Measurements from ENCODE around the gene RWDD1.

The RWDD1 gene

DNA sequence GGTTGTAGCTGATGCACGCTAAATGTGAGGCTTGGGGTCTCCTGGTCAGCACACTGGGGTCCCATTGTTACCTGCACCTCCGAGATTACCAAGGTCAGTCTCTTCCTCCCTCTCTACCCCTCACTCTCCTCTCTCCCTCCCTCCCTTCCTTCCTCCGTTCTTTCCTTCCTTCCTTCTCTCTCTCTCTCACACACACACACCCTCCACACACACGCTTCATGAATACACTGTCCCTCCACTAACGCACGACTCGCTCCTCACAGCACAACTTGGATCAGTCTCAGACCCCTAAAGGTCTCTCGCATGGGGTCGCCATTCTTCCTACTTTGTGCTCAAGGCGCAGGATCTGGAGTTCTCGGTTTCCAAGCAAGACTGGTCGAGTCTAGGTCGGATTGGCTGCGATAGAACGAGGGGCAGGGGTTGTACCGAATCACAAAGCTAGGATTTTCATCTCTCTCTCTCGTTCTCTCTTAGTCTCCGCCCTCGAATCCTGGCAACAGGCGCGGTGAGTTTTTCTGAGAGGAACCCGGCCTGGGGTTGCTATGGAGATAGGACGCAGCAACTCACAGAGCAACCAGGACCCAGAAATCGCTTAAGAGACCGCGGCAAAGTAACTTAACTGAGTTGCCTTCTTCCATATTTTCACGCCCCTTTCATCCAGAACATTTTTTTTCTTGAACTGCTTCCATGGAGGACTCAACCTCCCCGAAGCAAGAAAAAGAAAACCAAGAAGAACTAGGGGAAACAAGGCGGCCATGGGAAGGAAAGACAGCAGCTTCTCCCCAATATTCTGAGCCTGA, 44.8 kb downstream of the RWDD1 start, which contains the start of gene RSPH4A:
Gene RSPH4A (plus strand): TSS at position 543 of the 800 bp plus-strand sequence. CDS start 145 bp downstream, at position 688.
- peak; percentile 94 for DNase-seq

DNA sequence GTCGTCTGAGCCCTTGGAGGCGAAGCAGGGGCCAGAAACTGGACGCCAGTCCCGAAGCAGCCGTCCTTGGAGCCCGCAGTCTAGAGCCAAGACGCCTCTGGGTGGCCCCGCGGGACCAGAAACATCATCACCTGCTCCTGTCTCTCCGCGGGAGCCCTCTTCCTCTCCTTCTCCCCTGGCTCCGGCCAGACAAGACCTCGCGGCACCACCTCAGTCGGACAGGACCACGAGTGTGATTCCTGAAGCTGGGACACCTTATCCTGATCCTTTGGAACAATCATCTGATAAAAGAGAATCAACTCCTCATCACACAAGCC, 45.4 kb downstream of the RWDD1 start:
- DNase-seq, result no peak

DNA sequence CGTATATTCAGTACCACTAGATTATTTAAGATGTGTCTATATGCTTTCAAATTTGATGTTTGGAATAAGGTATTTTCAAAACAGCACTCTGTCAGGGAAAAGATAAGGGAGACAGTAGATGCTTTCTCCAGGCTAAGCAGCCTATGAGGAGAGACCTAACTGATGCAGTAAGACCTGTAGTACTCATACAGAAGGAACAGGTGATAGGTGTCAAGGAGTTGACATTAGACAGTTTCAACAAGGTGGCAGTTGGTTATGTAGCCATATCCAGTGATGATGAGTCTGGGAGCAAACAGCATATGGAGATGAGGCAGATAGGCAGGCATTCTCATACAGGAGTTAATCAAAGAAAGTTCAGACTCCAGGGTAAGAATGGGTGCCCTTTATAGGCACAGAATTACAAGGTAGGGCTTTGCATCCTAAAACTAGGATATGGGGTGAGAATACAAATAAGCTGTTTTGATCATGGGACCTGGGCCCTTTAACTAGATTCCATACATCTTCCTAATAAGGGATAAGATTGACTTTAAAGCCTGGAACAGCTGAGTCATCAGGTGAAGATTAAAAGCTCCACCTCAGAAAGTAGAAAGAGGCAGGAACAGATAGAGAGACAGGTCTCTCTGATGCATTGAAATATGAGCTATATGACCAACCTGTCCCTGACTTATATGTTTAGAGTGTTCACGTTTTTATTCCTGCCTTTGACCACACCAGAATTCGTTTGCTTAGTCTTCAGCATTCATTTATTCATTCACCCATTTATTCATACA, 52.9 kb downstream of the RWDD1 start:
- DNase-seq, result no peak

DNA sequence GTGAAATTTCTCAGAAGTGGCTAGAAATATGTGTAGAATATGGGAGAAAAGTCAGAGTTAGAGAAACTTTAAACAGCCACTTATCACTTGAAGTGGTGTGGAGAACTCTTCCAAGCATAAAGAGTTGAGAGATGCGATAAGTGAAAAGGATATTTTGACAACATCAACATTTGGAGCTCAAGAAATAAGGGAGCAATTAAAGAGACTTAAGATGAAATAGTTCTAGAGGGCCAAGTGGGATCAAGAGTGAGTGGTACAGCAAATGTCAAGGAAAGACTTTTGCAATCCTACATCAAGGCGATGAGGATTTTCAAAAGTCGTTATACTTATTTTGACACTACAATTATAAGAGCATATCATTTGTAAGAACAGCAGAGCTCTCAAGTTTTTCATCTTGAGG, 54.6 kb downstream of the RWDD1 start:
- DNase-seq, result no peak

DNA sequence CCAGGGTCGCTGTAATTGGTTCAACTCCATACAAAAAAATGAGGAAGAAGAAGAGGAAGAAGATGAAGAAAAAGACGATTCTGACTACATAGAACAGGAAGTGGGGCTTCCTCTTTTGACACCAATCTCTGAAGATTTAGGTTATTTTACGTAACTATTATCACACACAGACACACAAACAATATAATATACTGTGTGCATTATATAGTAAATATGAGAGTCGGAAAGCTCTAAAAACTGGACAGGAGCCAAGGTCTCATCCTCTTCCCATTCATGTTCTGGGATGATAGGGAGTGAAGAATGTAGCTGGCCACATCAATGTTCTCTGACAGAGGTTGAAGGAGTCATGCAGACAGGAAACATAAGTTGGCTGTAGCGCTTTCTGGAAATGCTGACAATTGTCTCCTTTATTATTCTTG, 58.3 kb downstream of the RWDD1 start:
- DNase-seq, result no peak

DNA sequence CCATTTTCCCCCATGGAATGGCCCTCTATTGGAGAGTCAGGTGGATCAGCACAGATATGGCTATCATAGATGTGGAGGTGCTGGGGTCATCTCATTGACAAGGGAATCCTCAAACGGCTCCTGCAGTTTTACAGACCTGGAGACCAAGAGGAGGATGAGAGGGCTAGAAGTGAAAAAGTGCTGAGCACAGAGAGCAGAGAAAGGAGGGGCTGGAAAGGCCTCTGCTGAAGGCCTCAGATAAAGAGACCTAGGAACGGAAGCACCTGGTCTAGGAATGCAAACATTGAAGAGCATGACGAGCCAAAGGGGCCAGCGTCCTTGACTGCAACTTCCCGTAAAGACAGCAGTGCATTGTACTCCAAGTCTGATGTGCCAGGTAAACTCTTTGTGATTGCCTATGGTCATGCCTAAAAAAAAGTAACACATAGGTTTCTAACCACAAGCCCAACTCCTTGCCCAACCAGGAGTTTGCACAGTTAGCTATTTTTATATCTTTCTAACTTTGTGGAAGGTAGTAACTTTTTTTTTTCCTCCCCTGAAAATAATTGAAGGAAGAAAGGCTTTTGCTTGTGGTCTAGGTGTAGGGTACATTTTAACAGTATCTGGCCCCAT, 60.2 kb downstream of the RWDD1 start:
- no peak for DNase-seq

DNA sequence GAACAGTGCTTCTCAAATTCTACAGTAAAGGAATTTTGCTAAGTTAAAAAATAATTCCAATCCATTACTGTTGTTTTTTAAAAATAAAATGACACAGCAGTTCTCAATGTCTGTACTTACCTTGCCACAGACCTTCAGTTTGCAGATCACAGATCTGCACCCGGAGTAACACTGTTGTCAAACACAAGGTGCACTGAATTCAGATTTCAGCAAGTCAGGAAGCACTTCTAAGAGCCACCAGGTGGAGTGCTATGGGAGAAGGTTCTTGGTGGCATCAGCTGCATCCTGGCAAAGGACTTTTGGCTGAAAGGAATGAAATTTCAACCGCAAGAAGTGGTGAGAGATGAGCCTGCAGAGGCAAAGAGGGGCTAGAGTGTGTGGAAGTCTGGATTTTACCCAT, 62.4 kb downstream of the RWDD1 start:
- DNase-seq, result no peak

All from NCI-H524 treated with DMSO at 0.1 percent for 48 hours (cell line).